SK-N-SH treated with all-trans-retinoic acid at 6 μM for 48 hours (cell line): ENCODE results near the gene SMAD4.
A peak's percentile ranks its signal among the peaks of the same experiment; 100 is the strongest.
"Not testable (repeated sequence)": the region's sequence is repeated elsewhere in the genome, so short reads cannot be mapped to it uniquely, and the experiment has no call there.

Source experiments
- ATAC-seq: fragments of 200-7000 bp; cut with Tn5 transposase; 3 replicates; pipeline ENCODE4 v1.9.1; 2020; ENCODE audit warnings: mild to moderate bottlenecking, moderate library complexity
- ARNTL ChIP-seq: fragments of 450-650 bp; formaldehyde crosslinking; IDR thresholded peaks from 2 replicates; pipeline ENCODE4 v1.5.0; 2020; ENCODE audit warnings: low read depth, mild to moderate bottlenecking, moderate library complexity, borderline replicate concordance
- BACH2 ChIP-seq: fragments of 250-450 bp; sonication (Bioruptor Pico); IDR thresholded peaks from 2 replicates; pipeline ENCODE4 v1.9.0; 2021; ENCODE audit warnings: mild to moderate bottlenecking, borderline replicate concordance
- CREB5 ChIP-seq: fragments of 250-450 bp; sonication (Bioruptor Pico); IDR thresholded peaks from 2 replicates; pipeline ENCODE4 v1.5.1; 2020; ENCODE audit warnings: low read depth, mild to moderate bottlenecking, moderate library complexity
- CSRNP3 ChIP-seq: fragments of 250-450 bp; sonication (Bioruptor Pico); IDR thresholded peaks from 2 replicates; pipeline ENCODE4 v1.5.1; 2021; ENCODE audit warnings: mild to moderate bottlenecking, moderate library complexity
- ESRRG ChIP-seq: fragments of 250-450 bp; sonication (Bioruptor Pico); IDR thresholded peaks from 2 replicates; pipeline ENCODE4 v1.6.1; 2021; ENCODE audit warnings: mild to moderate bottlenecking
- GLIS3 ChIP-seq: fragments of 250-450 bp; sonication (Bioruptor Pico); IDR thresholded peaks from 2 replicates; pipeline ENCODE4 v1.5.0; 2020; ENCODE audit warnings: mild to moderate bottlenecking, moderate library complexity
- ISL1 ChIP-seq: fragments of 250-450 bp; sonication (Bioruptor Pico); IDR thresholded peaks from 2 replicates; pipeline ENCODE4 v2.1.2; 2022; ENCODE audit warnings: mild to moderate bottlenecking, moderate library complexity
- OSR1 ChIP-seq: fragments of 250-450 bp; sonication (Bioruptor Pico); IDR thresholded peaks from 2 replicates; pipeline ENCODE4 v1.8.0; 2022; ENCODE audit warnings: moderate library complexity, mild to moderate bottlenecking, inconsistent platforms
- POU6F1 ChIP-seq: fragments of 250-450 bp; sonication (Bioruptor Pico); IDR thresholded peaks from 2 replicates; pipeline ENCODE4 v1.8.0; 2021; ENCODE audit warnings: low read depth, mild to moderate bottlenecking, moderate library complexity, borderline replicate concordance
- PPARA ChIP-seq: fragments of 250-450 bp; sonication (Bioruptor Pico); IDR thresholded peaks from 2 replicates; pipeline ENCODE4 v1.5.0; 2020; ENCODE audit warnings: mild to moderate bottlenecking, borderline replicate concordance
- RARB ChIP-seq: fragments of 250-450 bp; sonication (Bioruptor Pico); IDR thresholded peaks from 2 replicates; pipeline ENCODE4 v1.8.0; 2021; ENCODE audit warnings: mild to moderate bottlenecking, moderate library complexity
- SNAI2 ChIP-seq: fragments of 250-450 bp; sonication (Bioruptor Pico); IDR thresholded peaks from 2 replicates; pipeline ENCODE4 v1.5.0; 2020; ENCODE audit warnings: mild to moderate bottlenecking, moderate library complexity
- TCF4 ChIP-seq: fragments of 250-450 bp; sonication (Bioruptor Pico); IDR thresholded peaks from 2 replicates; pipeline ENCODE4 v1.8.0; 2021; ENCODE audit warnings: mild to moderate bottlenecking, moderate library complexity, borderline replicate concordance
- TOX ChIP-seq: fragments of 250-450 bp; sonication (Bioruptor Pico); IDR thresholded peaks from 2 replicates; pipeline ENCODE4 v1.8.0; 2021; ENCODE audit warnings: mild to moderate bottlenecking, moderate library complexity, borderline replicate concordance
- TSHZ2 ChIP-seq: fragments of 250-450 bp; sonication (Bioruptor Pico); IDR thresholded peaks from 2 replicates; pipeline ENCODE4 v1.5.0; 2020; ENCODE audit warnings: mild to moderate bottlenecking, moderate library complexity
- ZC3H10 ChIP-seq: fragments of 250-450 bp; sonication (Bioruptor Pico); IDR thresholded peaks from 2 replicates; pipeline ENCODE4 v1.5.1; 2021; ENCODE audit warnings: mild to moderate bottlenecking, moderate library complexity
- ZFP3 ChIP-seq: fragments of 250-450 bp; sonication (Bioruptor Pico); IDR thresholded peaks from 2 replicates; pipeline ENCODE4 v1.5.0; 2020; ENCODE audit warnings: mild to moderate bottlenecking, moderate library complexity
- ZFP30 ChIP-seq: fragments of 450-650 bp; formaldehyde crosslinking; IDR thresholded peaks from 2 replicates; pipeline ENCODE4 v1.5.0; 2022; ENCODE audit warnings: mild to moderate bottlenecking, moderate library complexity
- ZNF565 ChIP-seq: fragments of 450-650 bp; formaldehyde crosslinking; conservative IDR thresholded peaks from 2 replicates; pipeline ENCODE4 v1.5.0; 2020; ENCODE audit warnings: low read depth, mild to moderate bottlenecking, moderate library complexity
- ZNF70 ChIP-seq: fragments of 450-650 bp; formaldehyde crosslinking; IDR thresholded peaks from 2 replicates; pipeline ENCODE4 v1.5.0; 2020; ENCODE audit warnings: mild to moderate bottlenecking, moderate library complexity
- ZNF8 ChIP-seq: fragments of 450-650 bp; formaldehyde crosslinking; IDR thresholded peaks from 2 replicates; pipeline ENCODE4 v1.5.0; 2020; ENCODE audit warnings: mild to moderate bottlenecking, moderate library complexity

The SMAD4 gene

GRCh38 chr18:51092967-51093366 lies 63.0 kb downstream of the SMAD4 start:
- ATAC-seq, result not testable (repeated sequence)

GRCh38 chr18:51097021-51097822 lies 67.2 kb downstream of the SMAD4 start:
- TF ChIP-seq POU6F1 (CRISPR knock-in tag) (no peak), PPARA (CRISPR knock-in tag) (no peak), RARB (no peak), ESRRG (CRISPR knock-in tag) (no peak), ZNF8 (CRISPR knock-in tag) (no peak), TSHZ2 (no peak), ZFP3 (no peak), TOX (CRISPR knock-in tag) (no peak), GLIS3 (no peak), ZNF565 (CRISPR knock-in tag) (no peak), ISL1 (CRISPR knock-in tag) (no peak), CREB5 (no peak), OSR1 (no peak), TCF4 (no peak), ARNTL (CRISPR knock-in tag) (no peak), BACH2 (CRISPR knock-in tag) (no peak), ZFP30 (CRISPR knock-in tag) (no peak), ZC3H10 (CRISPR knock-in tag) (no peak), CSRNP3 (no peak)
- TF ChIP-seq, all 23 proteins: peak for 0
- no peak for ATAC-seq

More at GRCh38 chr18:51092967-51093366, 63.0 kb downstream of the SMAD4 start:
- TF ChIP-seq ZNF8 (CRISPR knock-in tag), result 0 out of 2 replicates have a peak, but pooled peaks have one; percentile 21

GRCh38 chr18:51098082-51098481 lies 68.1 kb downstream of the SMAD4 start:
- TF ChIP-seq ZNF70 (CRISPR knock-in tag) (no peak), BACH2 (CRISPR knock-in tag) (no peak), TSHZ2 (no peak), SNAI2 (no peak), ZFP3 (no peak), POU6F1 (CRISPR knock-in tag) (no peak), ZNF565 (CRISPR knock-in tag) (no peak), CSRNP3 (no peak), GLIS3 (no peak), ARNTL (CRISPR knock-in tag) (no peak), ZFP30 (CRISPR knock-in tag) (no peak), PPARA (CRISPR knock-in tag) (no peak), TCF4 (no peak), CREB5 (no peak)
- ATAC-seq, result no peak
